ENCODE data around the gene MICALL1.

The MICALL1 gene, protein sequence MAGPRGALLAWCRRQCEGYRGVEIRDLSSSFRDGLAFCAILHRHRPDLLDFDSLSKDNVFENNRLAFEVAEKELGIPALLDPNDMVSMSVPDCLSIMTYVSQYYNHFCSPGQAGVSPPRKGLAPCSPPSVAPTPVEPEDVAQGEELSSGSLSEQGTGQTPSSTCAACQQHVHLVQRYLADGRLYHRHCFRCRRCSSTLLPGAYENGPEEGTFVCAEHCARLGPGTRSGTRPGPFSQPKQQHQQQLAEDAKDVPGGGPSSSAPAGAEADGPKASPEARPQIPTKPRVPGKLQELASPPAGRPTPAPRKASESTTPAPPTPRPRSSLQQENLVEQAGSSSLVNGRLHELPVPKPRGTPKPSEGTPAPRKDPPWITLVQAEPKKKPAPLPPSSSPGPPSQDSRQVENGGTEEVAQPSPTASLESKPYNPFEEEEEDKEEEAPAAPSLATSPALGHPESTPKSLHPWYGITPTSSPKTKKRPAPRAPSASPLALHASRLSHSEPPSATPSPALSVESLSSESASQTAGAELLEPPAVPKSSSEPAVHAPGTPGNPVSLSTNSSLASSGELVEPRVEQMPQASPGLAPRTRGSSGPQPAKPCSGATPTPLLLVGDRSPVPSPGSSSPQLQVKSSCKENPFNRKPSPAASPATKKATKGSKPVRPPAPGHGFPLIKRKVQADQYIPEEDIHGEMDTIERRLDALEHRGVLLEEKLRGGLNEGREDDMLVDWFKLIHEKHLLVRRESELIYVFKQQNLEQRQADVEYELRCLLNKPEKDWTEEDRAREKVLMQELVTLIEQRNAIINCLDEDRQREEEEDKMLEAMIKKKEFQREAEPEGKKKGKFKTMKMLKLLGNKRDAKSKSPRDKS

GRCh38 chr22:37905534-37906363 is at the start of gene MICALL1:
MICALL1 (plus strand) TSS chr22:37906297; CDS start chr22:37906423, 126 bp downstream.
- DNase-seq, result peak; percentile 52

- DNase-seq, result no peak
These were observed 45.2 kb upstream of the MICALL1 start for GRCh38 chr22:37860796-37861421.

DNA sequence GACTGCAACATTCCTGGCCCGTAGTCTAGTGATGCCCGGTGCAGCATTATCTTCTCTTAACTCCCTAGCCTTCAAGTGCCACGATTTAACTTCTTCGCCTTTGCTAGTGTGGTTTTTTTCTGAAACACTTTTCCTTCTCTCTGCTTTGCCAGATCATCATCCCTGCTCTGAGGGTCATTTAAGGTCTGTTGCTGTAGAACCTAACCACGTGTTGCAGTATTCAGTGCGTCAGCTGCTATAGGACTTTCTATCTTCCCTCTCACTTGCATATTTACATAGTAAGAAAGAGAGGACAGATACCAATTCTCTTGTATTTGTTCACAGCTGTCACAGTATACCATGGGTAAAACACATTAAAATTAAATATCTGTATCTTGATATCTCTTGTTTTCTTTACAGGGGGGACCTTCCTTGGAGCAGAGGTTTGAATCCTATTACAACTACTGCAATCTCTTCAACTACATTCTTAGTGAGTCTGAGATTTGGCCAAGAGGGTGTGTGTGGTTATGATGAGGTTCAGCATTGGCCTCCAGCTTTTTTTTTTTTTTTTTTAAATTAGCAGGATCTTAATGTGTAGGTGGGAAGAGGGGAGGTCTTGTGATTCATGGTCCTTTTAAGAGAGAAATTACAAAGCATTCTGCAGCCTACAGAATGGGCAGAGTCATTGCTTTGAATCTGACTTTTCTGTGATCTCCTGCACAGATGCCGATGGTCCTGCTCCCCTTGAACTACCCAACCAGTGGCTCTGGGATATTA is 43.3 kb upstream of the MICALL1 start:
- DNase-seq, result no peak

- no peak for DNase-seq
These were observed 40.6 kb upstream of the MICALL1 start for GRCh38 chr22:37865510-37865909.

DNA sequence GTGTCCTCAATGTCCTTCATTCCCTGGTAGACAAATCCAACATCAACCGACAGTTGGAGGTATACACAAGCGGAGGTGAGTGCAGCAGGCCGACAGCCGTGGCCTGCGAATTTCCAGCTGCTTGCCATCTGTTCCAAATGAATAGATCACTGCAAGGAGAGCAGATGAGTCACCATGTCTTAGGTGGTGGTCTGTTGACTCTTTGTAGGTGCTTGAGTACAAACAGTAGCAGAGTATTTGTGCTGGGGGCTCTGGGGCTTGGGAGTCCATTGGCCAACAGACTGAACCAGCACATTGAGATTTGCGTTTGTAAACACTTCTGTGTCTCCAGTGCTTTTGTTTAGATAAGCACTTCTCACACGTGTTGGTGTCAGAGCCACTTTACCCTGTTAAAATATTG is 35.8 kb upstream of the MICALL1 start:
- no peak for DNase-seq

DNA sequence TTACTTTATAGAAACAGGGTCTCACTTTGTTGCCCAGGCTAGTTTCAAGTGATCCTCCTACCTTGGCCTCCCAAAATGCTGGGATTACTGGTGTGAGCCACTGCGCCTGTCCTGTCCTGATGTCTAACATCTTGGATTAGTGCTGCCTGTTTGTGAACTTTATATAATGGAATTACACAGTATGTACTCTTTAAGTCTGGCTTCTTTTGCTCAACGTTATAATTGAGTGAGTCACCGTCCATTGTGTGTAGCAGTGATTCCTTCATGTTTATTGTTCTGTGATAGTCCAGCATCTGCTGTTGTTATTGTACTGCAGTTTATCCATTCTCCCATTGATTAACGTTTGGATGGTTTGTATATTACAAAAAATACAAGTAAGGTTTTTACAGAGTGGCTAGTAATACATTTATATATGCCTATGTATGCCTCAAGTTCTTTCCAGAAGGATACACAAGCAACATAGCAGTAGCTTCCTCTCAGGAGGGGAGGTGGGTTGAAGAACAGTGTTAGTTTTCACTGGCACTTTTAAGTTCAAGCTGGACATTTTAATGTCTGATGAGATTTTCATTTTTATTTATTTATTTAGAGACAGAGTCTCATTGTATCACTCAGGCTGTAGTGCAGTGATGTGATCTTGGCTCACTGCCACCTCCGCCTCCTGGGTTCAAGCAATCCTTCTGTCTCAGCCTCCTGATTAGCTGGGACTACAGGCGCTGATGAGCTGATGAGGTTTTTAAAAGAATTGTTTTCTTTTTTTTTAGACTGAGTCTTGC is 25.2 kb upstream of the MICALL1 start:
- no peak for DNase-seq

DNA sequence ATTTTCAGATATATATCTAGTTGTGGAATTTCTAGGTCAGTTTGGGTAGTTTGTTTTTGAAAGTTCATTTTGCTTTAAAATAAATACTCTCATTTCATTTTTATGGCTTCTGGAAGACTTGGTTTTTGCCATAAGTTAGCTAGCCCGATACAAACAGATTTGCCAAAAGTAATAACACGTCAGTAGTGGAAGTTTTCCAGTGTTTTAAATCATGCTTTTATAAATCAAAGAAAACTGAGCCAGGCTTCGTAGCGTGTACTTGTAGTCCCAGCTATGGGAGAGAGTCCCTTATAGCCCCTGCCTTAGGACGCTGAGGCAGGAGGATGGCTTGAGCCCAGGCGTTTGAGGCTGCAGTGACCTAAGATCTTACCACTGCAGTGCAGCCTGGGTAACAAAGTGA is 21.7 kb upstream of the MICALL1 start:
- no peak for DNase-seq

DNA sequence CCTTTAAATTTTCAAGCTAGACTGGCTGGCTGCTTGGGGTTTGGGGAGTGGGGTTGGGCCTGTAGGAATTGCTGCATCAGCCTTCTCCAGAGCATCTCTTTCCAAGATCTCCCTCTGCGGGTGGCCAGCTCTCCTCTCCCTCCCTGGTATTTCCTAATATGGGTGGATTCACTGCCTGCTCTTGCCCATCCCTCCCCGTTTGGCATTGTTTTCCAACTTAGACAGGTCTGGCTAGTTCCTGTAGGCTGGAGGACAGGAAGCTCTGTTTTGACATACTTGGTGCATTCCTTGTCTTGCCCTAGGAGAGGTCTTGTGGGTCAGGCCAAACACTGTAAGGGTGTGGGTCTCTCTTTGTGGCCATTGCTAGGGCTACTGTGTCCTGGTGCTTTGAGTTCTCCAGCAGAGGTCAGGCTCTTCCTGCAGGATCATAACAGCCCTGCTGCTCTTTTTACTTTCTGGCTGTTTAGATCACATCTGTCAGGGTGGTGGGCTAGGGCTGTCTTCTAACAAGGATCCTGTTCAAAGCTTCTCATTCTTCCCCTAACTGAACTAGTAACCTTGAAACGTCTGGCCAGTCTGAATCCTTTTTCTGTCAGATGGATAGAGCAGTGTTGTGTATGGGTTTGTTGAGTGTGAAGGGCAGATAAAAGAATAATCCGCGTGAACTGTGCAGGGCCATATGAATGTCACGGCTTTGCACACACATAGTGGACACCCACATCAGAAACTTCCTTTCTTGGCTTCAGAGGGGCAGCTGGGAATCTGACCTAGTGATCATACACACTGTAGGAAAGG is 18.3 kb upstream of the MICALL1 start:
- no peak for DNase-seq

DNA sequence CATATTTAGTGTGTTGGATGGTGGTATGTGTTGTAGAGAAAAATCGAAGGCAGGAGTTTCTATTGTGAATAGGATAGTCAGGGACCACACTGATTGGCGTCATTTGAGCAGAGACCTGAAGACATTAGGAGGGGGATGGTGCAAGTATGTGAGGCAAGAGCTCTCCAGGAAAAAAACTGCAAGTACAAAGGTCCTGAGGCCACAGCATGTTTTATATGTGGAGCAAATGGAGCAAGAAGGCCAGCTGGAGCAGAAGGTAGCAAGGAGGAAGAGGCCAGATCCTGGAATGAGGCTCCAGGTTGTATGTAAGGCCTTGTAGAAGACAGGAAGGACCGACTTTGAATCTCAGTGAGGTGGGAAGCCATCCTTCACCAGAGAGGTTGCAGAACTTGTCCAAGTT is 14.2 kb upstream of the MICALL1 start:
- no peak for DNase-seq

GRCh38 chr22:37892566-37893335 is 13.3 kb upstream of the MICALL1 start:
- DNase-seq, result no peak

GRCh38 chr22:37893583-37893983 is 12.5 kb upstream of the MICALL1 start:
- DNase-seq, result no peak

DNA sequence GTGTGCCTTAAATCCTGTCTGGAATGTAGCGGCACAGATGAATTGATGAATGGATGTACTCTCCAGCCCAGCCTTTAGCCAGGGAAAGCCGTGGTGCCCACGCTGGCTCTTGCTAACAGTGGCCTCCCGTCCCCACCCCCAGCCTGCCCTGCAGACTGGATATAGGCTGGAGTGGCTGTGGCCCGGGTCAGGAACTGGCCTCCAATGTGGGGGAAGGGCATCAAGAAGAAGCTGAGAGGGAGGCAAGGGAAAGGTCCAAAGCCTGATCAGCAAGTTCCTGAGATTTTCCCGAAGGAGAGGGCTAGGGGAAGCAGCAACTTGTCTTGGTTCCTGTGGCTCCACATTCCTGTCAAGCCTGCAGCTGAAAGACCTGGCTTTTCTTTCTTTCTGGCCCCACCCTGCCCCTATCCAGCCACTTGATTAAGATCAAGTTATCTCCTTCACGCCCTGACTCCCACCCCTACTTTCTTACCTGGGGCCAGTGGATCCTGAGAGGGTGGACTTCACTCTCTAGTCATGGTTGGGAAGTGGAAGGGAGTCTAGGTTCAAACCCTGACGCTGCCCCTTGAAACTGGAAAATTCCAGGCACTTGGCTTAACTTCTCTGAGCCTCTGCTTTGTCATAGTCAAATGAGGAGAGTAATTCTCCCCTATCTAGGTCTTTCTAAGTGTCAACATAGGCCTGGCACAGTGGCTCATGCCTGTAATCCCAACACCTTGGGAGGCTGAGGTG is 11.0 kb upstream of the MICALL1 start:
- no peak for DNase-seq

DNA sequence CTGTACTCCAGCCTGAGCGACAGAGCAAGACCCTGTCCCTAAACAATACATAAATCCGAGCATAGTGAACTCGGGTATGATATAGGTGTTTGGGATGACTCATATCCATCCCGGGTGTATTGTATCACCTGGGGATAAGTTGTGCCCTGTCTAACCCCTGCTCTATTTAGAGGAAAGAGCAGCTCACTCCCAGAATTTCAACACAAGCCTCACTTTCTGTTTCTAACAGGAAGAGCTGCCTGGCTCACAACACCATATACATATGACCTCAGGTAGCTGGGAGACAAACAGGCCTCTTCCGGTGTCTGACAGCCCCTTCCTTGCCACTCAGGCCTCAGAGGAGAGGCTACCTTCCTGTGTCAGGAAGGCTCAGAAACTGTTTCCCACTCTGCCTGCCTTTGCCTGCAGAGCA is 9.9 kb upstream of the MICALL1 start:
- DNase-seq, result peak; percentile 76

- DNase-seq, result no peak
These were observed 9.2 kb upstream of the MICALL1 start for GRCh38 chr22:37896939-37897338.

DNA sequence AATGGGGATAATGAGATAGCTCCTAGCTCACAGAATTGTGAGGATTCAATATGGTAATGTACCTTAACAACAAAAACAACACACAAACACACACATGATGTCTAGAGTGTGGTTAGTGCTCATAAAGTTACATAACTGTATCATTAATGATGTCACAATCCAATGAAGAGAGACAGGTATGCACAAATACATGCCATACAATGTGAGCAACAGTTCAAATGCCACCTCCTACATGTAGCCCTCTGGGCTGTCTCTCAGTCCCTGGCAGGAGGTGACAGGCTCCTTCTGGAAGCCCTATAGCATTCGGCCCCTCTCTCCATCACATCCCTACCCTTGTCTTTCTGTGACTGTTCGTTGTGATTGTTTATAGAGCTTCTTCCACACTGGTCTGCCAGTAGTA is 8.3 kb upstream of the MICALL1 start:
- DNase-seq, result no peak

DNA sequence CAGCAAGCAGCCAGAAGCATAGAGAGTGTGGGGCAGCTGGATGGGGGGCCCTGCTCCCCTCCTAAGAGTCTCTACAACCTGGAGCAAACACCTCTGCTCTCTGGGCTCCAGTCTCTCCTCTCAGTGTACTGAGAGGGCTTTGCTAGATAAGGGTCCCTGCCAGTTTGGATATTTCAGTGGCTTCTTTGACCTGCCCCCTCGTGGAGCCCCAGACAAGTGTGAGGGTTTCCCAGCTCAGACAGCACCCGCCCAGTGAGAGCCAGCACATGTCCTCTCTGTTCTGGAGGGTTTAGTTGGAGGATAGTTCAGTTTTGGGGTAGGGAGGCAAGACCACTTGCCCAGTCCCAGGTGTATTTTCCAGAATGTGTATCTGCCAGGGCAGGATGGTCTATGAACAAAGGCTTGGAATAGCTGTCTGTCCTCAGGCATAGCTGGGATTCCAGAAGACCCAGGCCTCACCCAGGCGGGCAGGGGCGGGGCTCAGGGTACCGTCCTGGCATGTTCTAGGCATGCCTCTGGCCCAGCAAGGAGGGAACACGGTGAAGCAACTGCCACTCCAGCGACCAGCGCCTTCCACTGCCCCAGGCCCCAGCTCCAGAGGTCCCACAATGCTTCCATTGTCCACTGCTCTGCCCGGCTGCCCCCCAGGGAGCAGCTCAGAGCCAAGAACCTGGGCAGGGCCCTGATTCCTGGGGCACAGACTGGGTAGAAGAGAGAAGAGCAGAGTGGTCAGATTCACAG is 7.5 kb upstream of the MICALL1 start:
- DNase-seq, result no peak

GRCh38 chr22:37904572-37905533 is 1.2 kb upstream of the MICALL1 start:
- DNase-seq, result peak; percentile 7

All from activated CD4-positive, alpha-beta T cell treated with anti-CD3 and anti-CD28 coated beads, Interleukin-2, amount 50 U/mL, for 16 hours (primary cell).